NOMO-1 treated with dmso at 0.1 percent for 144 hours (cell line): ENCODE results near the gene SMAP2.

Experiments
- DNase-seq: peaks from one replicate; lab custom pipeline; 2025; ENCODE audit not compliant: unreplicated experiment; lab: John Stamatoyannopoulos, UW

SMAP2 gene

DNA sequence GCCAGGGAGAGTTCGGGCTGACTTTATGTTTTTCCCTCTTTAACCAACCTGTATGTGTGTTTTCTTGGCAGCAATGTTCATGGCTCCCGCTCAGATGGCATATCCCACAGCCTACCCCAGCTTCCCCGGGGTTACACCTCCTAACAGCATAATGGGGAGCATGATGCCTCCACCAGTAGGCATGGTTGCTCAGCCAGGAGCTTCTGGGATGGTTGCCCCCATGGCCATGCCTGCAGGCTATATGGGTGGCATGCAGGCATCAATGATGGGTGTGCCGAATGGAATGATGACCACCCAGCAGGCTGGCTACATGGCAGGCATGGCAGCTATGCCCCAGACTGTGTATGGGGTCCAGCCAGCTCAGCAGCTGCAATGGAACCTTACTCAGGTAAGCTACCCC is 43.2 kb downstream of the SMAP2 start:
- no peak for DNase-seq

DNA sequence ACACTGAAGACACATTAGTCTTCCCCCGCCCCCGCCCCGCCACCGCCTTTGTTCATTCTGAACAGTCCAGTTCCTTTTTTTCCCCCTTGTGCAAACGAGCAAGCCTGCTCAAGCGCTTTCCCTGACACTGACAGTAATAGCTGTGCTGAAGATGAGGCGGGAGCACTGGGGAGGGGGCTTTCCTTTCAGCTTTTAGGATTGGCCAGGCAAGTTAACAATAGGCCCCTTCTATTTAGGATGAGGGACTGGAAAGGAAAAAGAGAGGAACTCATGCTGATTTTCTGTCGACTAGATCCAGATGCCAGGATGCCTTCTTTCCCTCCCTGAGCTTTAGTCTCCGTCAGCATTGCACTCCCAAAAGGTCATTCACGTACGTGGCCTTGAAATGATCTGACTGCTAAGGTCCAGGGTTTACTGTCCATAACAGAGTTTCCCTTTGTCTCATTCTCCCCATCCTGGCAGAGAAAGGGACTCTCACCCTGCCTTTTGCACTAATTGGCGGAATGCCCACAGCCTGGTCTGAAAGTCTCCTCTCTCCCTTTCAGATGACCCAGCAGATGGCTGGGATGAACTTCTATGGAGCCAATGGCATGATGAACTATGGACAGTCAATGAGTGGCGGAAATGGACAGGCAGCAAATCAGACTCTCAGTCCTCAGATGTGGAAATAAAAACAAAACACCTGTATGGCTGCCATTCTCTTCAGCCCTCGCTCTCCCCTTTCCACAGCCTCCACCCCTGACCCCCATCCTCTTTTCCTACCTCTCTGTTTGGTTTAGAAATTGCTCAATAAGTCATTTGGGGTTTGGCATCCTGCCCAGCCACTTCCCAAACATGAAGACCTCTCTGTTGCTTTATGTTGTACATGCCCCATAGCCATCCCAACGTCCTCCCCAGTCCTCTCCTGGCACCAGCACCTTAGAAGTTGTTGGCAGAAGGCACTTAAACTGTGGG is 48.2 kb downstream of the SMAP2 start:
- peak; percentile 57 for DNase-seq

DNA sequence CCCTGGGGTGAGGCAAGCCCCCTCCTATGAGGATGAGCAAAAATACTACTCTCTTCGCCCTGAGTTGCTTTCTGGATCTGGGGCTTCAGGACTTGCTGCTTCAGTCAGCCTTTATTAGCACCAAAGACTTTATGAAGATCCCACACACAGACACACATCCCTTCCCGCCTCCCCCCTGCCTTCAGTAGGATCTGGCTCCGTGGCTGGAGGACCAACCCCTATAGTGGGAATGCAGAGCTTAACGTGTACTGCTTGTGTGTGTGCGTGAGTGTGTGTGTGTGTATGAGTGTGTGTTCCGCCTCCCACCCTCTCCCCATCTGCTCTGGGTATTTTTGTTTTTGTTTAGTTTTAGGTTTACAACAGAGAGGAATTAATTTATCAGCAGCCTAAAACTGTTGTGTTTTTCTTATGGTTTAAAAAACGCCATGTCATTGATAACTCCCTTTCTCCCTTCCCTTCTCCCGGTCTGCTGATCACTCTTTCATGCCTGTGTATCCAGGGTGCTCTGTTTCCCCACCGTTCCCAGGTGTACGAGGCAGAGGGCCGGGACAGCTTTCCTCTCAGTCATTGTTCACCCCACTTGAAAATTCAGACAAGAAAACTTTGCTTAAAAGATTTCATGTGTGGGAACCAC is 49.2 kb downstream of the SMAP2 start:
- DNase-seq = no peak

DNA sequence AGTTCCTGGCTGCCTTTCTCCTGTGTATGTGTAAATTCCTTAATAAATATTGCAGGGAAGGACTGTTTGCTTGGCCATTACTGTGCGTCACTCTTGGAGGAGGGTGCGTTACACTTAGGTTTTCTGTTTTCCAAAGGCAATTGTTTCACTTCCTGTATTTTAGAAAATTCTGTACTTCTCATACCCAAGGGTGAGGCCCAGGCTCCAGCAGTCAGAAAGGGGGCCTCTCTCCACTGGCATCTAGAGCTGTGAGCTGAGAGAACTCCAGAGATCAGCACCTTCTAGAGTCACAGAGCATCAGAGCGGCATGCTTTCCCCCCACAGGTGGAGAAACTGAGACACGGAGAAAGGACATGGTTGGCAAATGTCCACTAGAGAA is 49.7 kb downstream of the SMAP2 start:
- peak; percentile 77 for DNase-seq

DNA sequence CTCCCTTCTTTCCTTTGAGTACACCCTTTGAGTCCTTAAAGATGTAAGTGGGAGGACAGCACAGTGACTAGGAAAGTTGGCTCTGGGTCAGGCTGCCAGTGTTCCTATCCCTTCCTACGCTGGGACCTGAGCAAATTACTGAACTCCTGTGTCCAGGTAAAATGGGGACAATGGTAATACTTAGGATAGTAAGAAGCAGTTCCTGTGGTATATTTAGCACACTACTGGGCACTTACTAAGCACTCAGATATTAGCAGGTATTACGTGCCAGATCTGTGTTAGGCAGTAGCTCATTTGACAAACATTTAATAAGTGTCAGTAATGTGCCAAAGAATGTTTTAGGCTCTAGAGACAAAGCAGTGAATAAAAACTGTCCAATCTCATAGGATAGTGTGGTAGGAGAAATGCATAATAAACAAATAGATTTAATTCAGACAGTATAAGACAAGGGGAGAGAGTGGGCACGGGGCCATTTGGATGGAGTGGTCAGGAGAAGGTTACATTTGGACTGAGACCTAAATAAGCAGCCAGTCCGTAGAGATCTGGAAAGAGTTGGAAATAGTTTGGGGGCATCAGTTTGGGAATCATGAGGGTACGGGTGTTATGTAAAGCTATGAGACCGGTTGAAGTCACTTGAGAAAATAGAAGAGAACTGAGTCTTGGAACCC is 50.6 kb downstream of the SMAP2 start:
- DNase-seq = no peak

DNA sequence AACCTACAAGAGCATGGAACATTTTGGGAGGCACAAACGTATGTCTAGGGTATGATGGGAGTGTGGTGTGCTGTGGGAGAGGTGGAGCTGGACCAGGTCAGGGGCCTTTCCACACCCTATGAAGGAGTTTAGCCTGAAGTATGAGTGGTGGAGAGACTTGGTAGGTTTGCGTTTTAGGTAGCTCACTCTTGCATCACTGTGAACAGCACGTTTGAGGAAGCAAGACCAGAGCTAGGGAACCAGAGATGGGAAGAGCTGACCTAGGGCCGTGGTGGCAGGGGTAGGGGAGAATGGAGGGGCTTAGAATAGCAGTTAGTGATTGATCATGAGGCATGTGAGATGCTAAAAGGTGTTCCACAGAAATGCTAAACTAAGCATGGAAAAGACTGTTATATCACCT is 51.7 kb downstream of the SMAP2 start:
- peak; percentile 28 for DNase-seq

DNA sequence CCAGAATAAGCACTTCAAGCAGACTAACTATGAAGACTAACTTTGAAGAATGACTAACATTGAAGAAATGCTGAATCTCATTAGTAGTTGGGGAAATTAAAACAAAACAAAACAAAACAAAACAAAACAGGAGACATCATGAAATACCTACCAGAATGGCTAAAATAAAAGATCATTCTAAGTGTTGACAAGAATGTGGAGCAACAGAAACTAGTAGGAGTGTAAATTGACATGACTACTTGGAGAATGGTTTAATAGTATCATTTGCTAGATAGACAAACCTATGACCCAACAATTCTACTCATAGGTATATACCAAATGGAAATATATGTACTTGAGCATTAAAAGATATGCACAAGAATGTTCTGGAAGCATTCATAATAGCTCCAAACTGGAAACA is 57.9 kb downstream of the SMAP2 start:
- no peak for DNase-seq

DNA sequence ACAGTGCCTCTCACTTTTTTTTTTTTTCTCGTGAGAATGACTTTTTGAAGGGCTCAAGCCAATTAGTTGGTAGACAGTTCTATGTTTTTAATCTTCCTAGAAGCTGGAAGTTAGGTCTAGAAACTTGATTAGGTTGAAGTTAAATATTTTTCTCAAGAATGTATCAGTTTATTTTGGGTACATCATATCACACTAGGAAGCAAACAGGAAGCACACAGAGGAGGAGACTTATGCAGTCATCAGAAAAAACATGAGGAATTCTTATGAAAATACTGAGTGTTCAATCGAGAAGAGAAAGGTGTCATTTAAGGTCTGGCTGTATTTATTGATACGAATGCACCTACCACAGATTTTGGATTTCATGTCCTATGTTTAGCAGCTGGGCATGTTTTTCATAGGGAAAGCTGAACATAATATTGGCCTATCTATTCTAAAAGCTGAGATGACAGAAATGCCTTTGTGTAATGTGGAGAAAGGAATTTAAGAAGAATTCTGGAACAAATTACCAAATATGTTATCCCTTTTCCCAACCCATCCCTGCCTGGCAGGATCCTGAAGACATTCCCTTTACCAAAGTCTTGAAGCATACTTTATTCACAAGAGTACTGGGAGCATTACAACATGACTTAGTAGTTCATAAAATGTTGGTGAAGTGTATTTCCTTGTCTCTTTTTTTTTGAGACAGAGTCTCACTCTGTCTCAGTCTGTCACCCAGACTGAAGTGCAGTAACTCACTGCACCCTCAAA is 59.3 kb downstream of the SMAP2 start:
- DNase-seq = no peak

DNA sequence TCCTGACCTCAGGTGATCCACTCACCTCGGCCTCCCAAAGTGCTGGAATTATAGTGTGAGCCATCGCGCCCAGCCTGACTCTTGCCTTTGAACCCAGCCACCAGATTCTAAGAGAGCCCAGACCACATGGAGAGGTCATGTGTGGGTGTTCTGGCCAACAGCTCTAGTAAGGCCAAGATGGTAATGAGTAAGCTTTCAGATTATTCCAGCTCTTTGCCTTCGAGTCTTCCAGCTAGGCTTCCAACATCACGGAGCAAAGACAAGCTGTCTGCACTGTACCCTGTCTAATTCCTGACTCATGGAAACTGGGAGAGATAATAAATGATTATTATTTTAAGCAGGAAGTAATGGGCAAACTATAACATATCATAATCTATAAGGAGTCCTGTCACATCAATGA is 61.9 kb downstream of the SMAP2 start:
- DNase-seq = no peak

DNA sequence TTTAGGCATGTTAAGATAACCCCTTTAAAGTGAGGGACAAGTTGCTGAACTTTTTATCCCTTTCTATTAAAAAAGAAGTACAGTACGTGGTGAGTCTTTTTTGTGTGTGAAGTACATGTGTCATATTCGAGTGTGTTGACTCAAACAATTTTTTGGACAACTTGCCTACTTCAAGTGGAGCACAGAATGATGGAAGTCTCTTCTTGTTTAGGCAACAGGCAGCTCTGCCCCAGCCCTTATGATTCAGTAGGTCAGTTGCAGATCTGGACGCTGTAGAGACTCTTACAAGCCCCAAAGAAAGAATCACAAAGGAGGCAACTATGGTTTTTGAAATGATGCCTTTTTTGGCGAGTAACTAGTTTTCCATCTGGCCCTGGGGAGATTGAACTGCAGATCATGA is 62.3 kb downstream of the SMAP2 start:
- no peak for DNase-seq

DNA sequence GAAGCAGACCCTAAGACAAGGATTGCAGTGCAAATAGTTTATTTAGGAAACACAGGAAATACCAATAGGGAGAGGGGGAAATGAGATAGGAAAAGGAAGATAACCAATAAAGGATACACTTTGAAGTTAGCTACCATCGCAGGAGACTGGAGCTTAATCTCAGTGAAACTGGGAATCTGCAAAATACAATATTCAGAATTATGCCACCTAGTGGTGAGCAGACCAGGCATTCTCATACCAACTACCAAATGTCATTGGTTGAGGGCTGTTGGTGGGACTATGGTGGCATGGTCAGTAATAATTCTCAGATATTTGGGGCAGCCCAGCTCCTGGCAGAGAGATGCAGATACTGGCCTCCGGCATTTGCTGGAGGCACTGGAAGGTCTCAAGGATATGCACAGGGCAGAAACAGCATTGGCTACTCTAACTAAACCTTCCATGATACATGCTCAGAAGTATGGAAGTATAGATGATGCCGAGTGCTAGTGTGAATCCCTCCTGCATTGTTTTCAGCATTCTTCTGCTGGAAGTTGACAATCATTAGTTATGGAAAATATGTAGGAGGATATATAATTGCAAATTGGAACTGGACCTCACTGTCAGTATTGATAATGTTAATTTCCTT is 65.0 kb downstream of the SMAP2 start:
- peak; percentile 3 for DNase-seq

DNA sequence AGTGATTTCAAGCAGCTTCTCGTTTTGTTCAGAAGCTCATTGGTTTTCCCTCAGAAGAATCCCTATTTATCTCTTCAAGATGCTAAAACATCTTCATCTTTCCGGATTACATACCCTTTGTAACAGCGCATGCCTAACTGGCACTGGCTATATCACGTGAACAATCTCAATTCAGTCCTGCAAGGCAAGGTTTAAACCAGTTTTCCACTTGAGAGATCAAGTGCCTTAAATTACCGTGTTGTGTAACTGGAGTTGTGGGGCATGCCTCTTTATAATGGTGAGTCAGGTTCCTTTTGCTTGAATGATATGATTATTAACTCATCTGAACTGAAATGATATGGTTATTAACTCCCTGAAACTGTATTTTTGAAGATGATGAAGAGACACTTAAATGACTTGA is 65.7 kb downstream of the SMAP2 start:
- no peak for DNase-seq

DNA sequence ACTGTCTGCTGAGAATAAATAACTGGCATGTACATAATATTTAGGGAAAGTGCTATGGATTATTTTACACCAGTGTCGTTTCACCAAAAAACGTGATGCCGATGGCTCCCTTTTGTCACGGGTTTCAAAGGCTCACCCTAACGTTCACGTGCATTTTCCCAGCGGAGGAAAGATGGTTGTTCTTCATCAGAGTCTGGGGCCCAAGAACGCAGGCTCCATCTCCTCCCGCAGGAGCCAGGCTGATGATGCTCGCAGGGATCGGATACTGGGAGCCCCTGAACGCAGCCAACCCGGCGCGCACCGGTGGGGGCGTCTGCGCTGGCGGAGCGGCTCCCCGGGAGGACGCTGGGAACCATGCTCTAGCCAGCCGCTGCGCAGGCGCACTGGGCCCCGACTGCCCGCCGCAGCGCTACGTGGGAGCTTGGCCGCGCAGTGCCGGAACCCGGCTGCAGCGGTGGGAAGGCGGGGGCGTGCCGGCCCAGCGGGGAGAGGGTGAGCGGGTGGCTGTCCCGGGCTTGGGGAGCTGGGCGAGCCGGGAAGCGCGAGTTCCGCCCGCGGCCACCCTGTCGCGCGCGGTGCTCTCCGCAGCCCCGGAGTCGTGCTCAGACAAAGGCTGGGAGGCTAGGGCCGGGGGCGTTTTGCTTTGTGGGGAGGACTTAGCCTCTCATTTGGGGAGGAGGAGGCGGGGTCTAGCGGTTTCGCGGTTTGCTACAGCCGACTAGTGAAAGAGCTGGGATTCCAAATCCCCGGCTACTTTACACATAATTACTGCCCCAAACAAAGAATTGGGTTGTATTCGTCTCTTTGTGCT is 76.4 kb downstream of the SMAP2 start, which contains the start of gene ZFP69B:
TSS of gene ZFP69B (plus strand) at position 793 of the 811 bp plus-strand sequence. CDS start 486 bp downstream, outside the sequence.
- peak; percentile 69 for DNase-seq

DNA sequence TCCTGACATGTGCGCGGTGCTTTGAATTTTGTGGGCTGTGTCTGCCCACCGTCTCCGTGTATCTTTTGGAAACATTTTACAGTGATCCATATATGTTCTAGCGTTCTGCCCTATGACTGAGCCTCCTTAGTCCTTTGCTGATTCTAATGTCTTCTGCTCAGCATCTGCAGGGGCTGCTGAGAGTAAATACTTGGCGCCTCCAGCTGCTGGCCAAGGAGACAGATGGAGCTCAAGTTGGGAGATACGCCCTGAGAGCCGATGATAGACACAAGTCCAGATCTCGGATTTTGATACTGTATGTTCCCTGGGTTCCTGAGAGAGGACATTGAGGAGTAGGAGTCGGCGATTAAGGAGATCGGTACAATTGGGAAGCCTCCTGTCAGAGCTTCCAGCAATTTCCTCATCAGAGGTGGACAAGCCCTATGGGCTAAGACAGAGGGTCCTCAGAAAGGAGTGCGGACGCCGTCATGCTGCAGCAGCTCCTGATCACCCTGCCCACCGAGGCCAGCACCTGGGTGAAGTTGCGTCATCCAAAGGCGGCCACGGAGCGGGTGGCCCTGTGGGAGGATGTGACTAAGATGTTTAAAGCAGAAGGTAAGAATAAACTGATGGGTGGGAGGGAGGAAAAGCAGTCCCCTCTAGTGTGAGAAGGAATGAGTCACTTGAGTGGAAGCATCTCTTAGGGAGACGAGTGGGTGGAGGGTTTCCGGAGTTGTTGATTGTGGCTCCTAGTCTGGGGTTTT is 77.1 kb downstream of the SMAP2 start:
- DNase-seq = peak; percentile 3

DNA sequence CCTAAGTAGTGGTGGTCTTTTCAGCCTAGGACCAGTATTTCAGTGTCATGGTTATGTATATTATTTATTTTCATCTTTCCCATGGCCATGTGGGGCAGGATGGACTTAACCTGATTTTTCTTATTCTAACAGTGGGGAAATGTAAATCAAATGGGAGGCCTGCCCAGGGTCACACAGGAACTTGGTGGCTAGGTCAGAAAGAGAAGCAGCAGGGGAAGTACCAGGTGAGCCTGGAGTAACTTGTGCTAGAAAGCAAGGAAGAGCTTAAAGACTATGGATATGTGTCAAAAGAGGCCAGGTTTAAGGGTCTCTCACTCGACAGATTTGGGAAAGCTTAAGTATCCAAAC is 77.7 kb downstream of the SMAP2 start:
- no peak for DNase-seq

DNA sequence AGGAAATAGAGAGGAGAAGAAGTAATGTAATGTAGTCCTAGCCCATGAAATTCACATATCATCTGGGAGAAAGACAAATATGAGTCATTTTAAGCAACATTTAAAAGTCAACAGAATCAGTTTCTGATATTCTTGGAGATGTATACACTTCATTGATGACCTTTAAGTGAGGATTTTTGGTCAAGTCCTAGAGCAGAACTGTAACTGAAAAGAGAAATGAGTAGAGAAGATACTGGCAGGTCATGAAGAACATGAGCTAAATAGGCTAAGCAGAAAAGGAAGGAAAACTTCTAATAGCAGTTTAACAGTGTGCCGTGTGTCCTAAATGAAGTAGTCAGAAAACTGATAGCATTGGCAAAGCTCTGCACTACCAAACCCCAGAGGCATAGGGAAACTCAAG is 81.3 kb downstream of the SMAP2 start:
- DNase-seq = no peak

DNA sequence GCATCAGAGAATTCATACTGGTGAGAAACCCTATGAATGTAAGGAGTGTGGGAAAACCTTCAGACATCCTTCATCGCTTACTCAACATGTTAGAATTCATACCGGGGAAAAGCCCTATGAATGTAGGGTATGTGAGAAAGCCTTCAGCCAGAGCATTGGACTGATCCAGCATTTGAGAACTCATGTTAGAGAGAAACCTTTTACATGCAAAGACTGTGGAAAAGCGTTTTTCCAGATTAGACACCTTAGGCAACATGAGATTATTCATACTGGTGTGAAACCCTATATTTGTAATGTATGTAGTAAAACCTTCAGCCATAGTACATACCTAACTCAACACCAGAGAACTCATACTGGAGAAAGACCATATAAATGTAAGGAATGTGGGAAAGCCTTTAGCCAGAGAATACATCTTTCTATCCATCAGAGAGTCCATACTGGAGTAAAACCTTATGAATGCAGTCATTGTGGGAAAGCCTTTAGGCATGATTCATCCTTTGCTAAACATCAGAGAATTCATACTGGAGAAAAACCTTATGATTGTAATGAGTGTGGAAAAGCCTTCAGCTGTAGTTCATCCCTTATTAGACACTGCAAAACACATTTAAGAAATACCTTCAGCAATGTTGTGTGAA is 89.5 kb downstream of the SMAP2 start:
- no peak for DNase-seq

DNA sequence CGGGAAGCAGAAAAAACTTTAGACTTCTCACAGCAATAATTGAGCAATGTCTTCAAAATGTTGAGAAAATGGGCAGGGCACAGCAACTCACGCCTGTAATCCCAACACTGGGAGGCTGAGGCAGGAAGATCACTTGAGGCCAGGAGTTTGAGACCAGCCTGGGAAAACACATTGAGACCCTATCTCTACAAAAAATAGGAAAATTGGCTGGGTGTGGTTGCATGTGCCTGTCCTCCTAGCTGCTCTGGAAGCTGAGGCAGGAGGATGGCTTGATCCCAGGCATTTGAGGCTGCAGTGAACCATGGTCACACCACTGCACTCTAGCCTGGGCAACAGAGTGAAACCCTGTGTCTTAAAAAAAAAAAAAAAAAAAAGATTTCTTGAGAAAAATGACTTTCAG is 95.8 kb downstream of the SMAP2 start:
- DNase-seq = no peak
